ENCODE data around the gene PLEKHO2. TPM values are rescaled to one million over a fixed set of nuclear protein-coding genes. Genes with fewer than 3 reads are reported as not detected.
A peak's percentile ranks its signal among the peaks of the same experiment; 100 is the strongest.

Gene PLEKHO2
- total RNA-seq, 1 donor from 2014 or later = 4.2 TPM

DNA sequence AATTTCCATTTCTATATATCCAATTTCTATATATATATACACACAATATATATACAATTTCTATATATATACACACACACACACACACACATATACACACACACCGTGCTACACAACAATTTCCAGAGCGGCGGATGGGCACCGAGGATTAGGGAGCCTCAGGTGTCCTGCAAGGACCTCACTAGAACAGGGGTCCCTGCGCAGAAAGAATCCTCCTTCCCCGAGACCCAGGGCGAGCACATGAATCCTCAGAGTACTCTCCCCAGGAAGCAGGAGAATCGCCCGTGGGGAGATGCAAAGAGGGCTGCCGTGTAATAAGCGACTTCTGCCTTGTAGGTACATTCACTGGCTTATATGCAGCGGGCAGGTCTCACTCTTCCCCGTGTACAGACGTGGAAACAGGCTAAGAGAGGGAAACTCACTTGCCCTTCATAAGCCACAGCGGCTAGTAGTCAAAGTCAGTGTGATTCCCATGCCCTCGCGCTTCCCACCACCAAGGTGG is 16.7 kb upstream of the PLEKHO2 start:
- DNase-seq (ENCODE audit: low read depth) = no peak
- TF ChIP-seq, protein P1, sequence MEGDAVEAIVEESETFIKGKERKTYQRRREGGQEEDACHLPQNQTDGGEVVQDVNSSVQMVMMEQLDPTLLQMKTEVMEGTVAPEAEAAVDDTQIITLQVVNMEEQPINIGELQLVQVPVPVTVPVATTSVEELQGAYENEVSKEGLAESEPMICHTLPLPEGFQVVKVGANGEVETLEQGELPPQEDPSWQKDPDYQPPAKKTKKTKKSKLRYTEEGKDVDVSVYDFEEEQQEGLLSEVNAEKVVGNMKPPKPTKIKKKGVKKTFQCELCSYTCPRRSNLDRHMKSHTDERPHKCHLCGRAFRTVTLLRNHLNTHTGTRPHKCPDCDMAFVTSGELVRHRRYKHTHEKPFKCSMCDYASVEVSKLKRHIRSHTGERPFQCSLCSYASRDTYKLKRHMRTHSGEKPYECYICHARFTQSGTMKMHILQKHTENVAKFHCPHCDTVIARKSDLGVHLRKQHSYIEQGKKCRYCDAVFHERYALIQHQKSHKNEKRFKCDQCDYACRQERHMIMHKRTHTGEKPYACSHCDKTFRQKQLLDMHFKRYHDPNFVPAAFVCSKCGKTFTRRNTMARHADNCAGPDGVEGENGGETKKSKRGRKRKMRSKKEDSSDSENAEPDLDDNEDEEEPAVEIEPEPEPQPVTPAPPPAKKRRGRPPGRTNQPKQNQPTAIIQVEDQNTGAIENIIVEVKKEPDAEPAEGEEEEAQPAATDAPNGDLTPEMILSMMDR (IDR thresholded peaks at IDR 0.05; ENCODE audit: insufficient read depth, low read length, severe bottlenecking) = no peak
- no peaks in the 10 kb centered on the region for H3K27me3 ChIP-seq (ENCODE audit: control insufficient read depth, insufficient read depth, low read length)
- no peaks in the 10 kb centered on the region for H3K36me3 ChIP-seq (ENCODE audit: control insufficient read depth, insufficient read depth, low read length)
- FAIRE-seq = no peak
- H3K4me3 ChIP-seq (ENCODE audit: low read depth, low read length) = peak overlapping the region; percentile 43

DNA sequence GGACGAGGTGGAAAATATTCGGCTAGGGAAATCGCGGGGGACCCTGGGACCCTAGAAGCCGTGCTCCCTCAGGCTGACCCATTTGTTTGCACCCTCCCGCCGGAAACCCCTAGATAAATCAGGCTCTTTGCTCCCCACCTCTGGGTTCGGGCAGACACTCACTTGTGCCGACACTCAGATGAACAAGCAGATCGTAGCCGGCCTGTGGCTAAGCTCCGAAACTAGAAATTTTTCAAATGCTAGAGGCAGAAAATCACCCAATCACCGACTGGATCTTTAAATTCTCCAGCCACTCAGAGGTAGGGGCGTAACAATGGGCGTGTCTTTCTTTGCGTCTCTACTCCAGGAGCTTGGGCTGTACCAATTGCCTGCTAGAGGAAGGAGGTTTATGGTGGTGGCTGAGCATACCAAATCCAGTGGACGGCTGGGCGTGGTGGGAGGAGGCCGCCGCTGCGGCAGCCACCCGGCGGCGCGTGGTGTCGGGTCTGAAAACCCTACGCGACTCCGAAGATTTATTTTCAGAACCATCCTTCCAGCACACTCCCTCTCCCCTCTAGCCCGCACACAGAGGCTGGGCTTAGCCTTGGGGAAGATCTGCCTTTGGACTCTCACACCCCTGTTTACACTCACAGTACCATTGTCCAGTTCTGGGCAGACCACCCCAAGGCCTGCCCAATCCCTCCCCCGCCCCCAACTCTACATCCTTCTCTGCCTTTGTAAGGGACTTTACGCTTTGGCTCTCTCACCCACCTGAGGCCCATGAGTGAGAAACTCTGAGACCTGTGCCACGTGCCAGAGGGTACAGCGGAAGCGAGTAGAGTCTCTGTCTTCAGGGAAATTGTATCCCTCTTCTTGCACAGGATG is 16.1 kb upstream of the PLEKHO2 start, which contains the start of gene PIF1:
TSS of gene PIF1 (minus strand) at position 217 of the 864 bp plus-strand sequence. CDS start 1,312 bp downstream, outside the sequence.
- FAIRE-seq (peak; percentile 28), DNase-seq (ENCODE audit: low read depth) (peak; percentile 98)
- TF ChIP-seq, protein P1 (IDR thresholded peaks at IDR 0.05; ENCODE audit: insufficient read depth, low read length, severe bottlenecking) = no peak
- Histone ChIP-seq H3K27me3 (ENCODE audit: control insufficient read depth, insufficient read depth, low read length) (no peaks in the 10 kb centered on the region), H3K4me3 (ENCODE audit: low read depth, low read length) (peak within 1 kb of the TSS; percentile 43), H3K36me3 (ENCODE audit: control insufficient read depth, insufficient read depth, low read length) (no peaks in the 10 kb centered on the region)

DNA sequence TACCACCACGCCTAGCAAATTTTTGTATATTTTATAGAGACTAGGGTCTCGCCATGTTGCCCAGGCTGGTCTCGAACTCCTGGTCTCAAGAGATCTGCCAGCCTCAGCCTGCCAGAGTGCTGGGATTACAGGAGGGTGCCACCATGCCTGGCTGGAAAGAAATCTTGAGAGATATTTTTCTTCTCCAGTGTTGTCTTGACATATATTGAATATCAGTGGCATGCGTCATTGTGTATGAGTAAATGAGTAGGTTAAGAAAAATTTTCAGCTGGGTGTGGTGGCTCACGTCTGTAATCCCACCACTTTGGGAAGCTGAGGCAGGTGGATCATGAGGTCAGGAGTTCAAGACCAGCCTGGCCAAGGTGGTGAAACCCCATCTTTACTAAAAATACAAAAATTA is 12.7 kb upstream of the PLEKHO2 start:
- FAIRE-seq (no peak), DNase-seq (ENCODE audit: low read depth) (peak; percentile 54)
- Histone ChIP-seq H3K4me3 (ENCODE audit: low read depth, low read length) (no peak overlapping the region), H3K36me3 (ENCODE audit: control insufficient read depth, insufficient read depth, low read length) (no peaks in the 10 kb centered on the region), H3K27me3 (ENCODE audit: control insufficient read depth, insufficient read depth, low read length) (no peaks in the 10 kb centered on the region)
- TF ChIP-seq, protein P1 (IDR thresholded peaks at IDR 0.05; ENCODE audit: insufficient read depth, low read length, severe bottlenecking) = no peak

DNA sequence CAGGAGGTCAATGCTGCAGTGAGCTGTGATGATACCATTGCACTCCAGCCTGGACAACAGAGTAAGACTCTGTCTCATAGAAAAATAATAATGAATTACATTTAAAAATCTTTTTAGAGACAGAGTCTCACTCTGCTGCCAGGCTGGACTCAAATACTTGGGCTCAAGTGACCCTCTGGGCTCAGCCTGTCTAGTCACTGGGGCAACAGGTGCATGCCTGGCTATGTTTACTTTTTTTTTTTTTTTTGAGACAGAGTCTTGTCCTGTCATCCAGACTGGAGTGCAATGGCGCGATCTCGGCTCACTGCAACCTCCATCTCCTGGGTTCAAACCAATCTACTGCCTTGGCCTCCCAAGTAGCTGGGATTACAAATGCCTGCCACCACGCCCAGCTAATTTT is 8.0 kb upstream of the PLEKHO2 start:
- Histone ChIP-seq H3K36me3 (ENCODE audit: control insufficient read depth, insufficient read depth, low read length) (no peaks in the 10 kb centered on the region), H3K4me3 (ENCODE audit: low read depth, low read length) (no peak overlapping the region), H3K27me3 (ENCODE audit: control insufficient read depth, insufficient read depth, low read length) (no peaks in the 10 kb centered on the region)
- DNase-seq (ENCODE audit: low read depth) = no peak
- no peak for FAIRE-seq
- TF ChIP-seq, protein P1 (IDR thresholded peaks at IDR 0.05; ENCODE audit: insufficient read depth, low read length, severe bottlenecking) = no peak

DNA sequence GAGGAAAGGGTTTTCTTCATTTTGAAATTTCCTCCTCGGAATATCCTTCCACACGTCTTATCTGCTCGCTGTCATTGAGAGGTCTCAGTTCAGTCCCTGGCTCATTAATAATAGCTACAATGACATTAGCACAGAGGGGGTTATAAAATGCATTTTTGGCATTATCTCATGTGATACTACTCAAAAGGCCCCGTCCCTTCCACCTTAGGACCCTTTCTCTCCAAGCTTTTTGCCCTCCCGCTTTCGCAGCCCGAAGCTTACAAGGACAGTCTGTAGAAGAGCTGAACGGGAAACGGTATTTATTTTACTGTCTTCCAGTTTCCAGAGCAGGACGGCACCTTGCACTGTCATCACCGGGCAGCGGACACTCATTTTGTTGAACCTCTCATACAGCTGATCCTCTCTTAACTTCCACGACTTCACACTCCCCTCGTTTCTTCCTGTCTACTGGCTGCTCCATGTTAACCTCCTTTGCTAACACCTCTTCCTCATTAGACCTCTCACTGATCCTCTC is 5.6 kb upstream of the PLEKHO2 start:
- no peak for FAIRE-seq

More for the DNA sequence above, 5.6 kb upstream of the PLEKHO2 start:
- TF ChIP-seq, protein P1 (IDR thresholded peaks at IDR 0.05; ENCODE audit: insufficient read depth, low read length, severe bottlenecking) = no peak
- Histone ChIP-seq H3K27me3 (ENCODE audit: control insufficient read depth, insufficient read depth, low read length) (no peaks in the 10 kb centered on the region), H3K4me3 (ENCODE audit: low read depth, low read length) (no peak overlapping the region), H3K36me3 (ENCODE audit: control insufficient read depth, insufficient read depth, low read length) (no peaks in the 10 kb centered on the region)
- DNase-seq (ENCODE audit: low read depth) = no peak

Measured in bronchial epithelial cell (primary cell).